Coronary artery (tissue), 2 donors: Measurements from ENCODE around the gene GABARAPL2.

Source experiments
- DNase-seq: peaks from one replicate; pipeline ENCODE4 v3.0.0-alpha.2; 2017; ENCODE audit warnings: low spot score
- H3K27ac ChIP-seq, 2 donors: fragments of 200-600 bp; sonication (generic); one replicate each; pipeline ENCODE4 v1.5.1; 2016 to 2019
- H3K4me3 ChIP-seq: fragments of 200-600 bp; sonication (generic); 2 replicates; pipeline ENCODE4 v1.5.1; 2016; ENCODE audit warnings: mild to moderate bottlenecking, moderate library complexity
- TF ChIP-seq, protein P1 (sequence below): fragments of 200-600 bp; sonication (generic); IDR thresholded peaks from one replicate; pipeline ENCODE4 v1.5.1; 2019; ENCODE audit warnings: antibody characterized with exemption

Gene GABARAPL2

DNA sequence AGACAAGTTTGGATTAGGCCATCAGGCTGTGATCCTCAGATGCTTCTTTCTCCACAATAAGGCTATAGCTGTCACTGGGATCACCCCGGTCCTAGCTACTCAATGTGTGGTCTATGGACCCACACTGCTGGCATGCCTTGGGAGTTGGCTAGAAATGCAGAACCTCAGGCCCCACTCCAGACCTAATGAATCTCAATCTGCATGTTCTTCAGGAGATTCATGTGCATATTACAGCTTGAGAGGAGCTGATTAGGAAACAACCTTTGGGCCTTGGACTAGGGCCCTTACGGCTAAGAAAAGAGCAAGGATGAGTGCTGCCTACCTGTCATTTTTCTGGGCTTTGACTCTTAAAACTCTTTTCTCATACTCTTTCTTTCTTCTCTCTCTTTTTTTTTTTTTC, 49.4 kb downstream of the GABARAPL2 start:
- TF ChIP-seq, protein P1, sequence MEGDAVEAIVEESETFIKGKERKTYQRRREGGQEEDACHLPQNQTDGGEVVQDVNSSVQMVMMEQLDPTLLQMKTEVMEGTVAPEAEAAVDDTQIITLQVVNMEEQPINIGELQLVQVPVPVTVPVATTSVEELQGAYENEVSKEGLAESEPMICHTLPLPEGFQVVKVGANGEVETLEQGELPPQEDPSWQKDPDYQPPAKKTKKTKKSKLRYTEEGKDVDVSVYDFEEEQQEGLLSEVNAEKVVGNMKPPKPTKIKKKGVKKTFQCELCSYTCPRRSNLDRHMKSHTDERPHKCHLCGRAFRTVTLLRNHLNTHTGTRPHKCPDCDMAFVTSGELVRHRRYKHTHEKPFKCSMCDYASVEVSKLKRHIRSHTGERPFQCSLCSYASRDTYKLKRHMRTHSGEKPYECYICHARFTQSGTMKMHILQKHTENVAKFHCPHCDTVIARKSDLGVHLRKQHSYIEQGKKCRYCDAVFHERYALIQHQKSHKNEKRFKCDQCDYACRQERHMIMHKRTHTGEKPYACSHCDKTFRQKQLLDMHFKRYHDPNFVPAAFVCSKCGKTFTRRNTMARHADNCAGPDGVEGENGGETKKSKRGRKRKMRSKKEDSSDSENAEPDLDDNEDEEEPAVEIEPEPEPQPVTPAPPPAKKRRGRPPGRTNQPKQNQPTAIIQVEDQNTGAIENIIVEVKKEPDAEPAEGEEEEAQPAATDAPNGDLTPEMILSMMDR: no peak
- no peak for DNase-seq
- H3K4me3 ChIP-seq: no peak overlapping the region
- no peak overlapping the region for H3K27ac ChIP-seq

DNA sequence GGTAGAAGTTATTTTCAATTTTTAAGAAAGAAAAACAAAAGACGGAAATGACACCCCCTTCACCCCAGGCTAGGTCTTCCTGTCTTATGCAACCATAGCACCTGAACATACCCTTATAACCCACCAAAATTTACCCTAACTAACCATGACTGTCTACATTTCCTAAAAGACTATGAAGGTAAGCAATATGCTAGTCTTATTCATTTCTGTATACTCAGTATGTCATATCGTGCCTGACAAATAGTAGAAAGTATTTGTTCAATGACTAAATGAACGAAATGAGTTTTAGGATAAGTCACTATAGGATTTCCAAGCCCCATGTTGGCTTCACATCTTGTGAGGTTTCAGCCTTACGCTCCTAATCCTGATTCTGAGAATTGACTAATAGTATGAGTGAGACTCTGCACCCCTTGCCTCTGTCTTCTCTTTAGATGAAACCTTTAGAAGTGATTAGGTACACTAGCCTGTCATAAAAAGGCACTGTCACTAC, 50.4 kb downstream of the GABARAPL2 start:
- TF ChIP-seq, protein P1: no peak
- no peak for DNase-seq
- Histone ChIP-seq H3K4me3 (no peak overlapping the region), H3K27ac (no peak overlapping the region)

DNA sequence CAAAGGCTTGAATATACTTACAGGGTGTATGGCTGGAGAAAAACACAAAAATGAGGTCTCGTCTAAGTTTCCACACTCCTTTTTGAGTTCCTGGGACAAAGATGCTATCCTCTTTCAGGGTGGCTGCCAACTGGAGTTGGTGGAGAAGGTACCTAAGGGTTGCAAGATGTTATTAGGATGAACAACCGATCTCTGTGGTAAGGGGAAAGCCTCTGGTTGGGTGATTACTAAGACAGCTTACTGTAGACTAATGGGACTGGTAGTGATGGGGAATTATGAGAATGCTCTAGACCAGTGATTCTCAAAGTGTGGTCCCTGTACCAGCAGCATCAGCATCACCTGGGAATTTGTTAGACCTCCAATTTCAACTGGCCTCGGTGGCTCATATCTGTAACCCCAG, 50.9 kb downstream of the GABARAPL2 start:
- DNase-seq: no peak
- H3K27ac ChIP-seq: no peak overlapping the region
- no peak overlapping the region for H3K4me3 ChIP-seq
- TF ChIP-seq, protein P1: no peak

DNA sequence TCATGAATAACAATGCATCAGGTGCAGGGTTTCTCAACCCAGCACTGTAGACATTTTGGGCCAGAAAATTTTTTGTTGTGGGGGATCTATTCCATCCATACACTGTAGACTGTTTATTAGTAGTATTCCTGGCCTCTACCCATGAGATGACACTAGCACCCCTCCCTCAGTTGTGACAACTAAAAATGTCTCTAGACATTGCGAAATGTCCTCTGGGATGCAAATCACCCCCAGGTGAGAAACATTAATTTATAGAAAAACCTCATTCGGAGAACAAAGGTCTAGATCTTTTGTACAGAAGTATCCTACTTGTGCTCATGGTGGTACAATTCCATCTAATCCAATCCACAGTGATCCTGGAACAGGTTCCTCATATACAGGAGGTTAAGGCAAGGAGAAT, 52.6 kb downstream of the GABARAPL2 start:
- H3K27ac ChIP-seq: no peak overlapping the region
- no peak for DNase-seq
- no peak overlapping the region for H3K4me3 ChIP-seq
- TF ChIP-seq, protein P1: no peak

DNA sequence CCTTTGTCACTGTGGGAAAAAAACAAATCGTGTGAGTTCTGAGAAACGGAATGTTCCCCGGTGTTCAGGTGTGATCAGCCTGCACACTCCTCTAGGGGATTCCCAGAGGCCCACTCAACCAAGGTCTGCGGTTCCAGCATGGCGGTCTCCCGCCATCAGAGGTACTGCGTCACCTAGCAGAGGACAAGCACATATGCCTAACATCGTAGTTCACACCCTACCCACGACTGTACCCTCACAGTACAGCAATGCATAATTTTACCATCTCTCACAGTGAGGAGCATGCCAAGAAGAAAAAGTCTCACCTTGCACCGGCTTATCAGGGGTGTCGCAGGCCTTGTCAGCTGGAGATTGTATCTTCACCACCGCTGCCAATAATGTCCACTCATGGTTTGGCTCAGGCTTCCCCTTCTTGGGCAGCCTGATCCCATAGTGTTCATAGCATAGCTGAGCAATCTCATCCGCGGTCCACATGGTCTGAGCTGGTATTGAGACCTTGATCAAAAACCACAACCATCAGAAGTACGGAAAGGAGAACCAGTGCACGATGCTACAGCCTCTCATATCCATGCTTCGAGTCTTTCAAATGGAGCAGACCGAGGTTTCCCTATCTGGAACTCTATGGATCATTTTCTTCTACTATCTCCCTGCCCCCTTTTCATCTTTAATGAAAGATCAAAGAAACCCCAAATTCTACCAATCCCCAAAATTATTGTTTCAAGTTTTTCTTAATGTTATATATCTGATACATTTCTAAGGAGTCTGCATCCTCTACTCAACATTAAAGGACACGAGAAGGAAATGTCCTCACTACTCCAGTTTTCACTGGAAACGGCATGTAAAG, 54.4 kb downstream of the GABARAPL2 start:
- H3K4me3 ChIP-seq: no peak overlapping the region
- no peak for DNase-seq
- TF ChIP-seq, protein P1: no peak
- no peak overlapping the region for H3K27ac ChIP-seq

DNA sequence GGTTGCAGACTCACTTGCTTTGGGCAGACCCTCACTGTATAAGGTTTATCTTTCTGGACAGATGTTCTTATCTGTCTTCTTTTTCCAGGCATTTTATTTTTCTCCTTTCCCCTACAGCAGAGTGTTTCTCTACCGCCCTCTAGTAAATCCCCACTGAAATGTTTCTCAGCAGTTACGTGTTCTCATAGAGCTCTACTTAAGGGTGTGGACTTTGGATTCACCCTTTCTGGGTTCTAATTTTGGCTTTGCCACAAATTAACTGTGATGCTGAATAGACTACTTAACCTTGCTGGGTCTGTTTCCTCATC, 54.9 kb downstream of the GABARAPL2 start:
- Histone ChIP-seq H3K4me3 (no peak overlapping the region), H3K27ac (no peak overlapping the region)
- DNase-seq: no peak
- TF ChIP-seq, protein P1: peak; percentile 17
